GM12872 (cell line): Measurements from ENCODE around the gene PLIN1.

Experiments used
- CTCF ChIP-seq: IDR thresholded peaks from 3 replicates; pipeline ENCODE4 v1.5.1; 2011; ENCODE audit warnings: low read depth, mild to moderate bottlenecking, low read length, moderate library complexity; ENCODE audit not compliant: insufficient read depth

PLIN1 gene

GRCh38 chr15:89615135-89615534 is 64.0 kb downstream of the PLIN1 start:
- TF ChIP-seq CTCF: no peak
